ENCODE data around the gene UVRAG.

Gene UVRAG

GRCh38 chr11:75946531-75947530 is 131.8 kb downstream of the UVRAG start:
- DNase-seq (ENCODE audit: low spot score) = no peak
- in situ Hi-C loops (cut with MboI; ENCODE audit: low pct_unique_long_range_greater_than_20kb, low sequenced_read_pairs, unreplicated experiment) = no loop called here
- no peak for TF ChIP-seq CTCF (IDR thresholded peaks at IDR 0.05; ENCODE audit: extremely low read depth, insufficient read depth, missing control alignments)

DNA sequence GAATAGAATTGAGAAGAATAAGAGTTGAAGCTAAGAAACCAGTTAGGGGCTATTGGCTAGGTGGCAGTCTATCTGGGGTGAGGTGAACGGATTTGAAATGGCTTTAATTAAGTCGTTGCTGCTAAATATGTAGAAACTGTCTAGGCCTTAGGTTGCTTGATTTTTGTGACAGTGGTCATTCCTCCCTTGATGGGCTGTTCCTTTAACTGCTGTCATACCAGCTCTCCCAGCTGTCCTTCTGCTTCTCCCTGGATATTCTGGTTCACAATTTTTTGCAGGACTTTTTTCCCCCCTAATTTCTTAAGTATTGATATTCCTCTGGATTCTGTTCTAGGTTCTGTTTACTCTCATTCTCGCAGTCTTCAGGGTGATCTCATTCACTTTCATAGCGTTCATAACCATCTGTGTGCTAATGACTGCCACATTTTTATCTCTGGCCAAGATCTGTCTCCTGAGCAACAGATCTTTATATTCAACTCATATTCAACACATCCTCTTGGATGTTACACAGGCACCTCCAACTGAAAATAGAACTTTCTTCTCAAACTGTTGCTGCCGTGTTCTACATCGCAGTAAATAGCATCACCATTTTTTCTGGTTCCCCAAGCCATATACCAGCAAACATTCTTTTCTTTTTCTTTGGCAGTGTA is 134.1 kb downstream of the UVRAG start:
- TF ChIP-seq CTCF (IDR thresholded peaks at IDR 0.05; ENCODE audit: extremely low read depth, insufficient read depth, missing control alignments) = no peak
- in situ Hi-C loops (cut with MboI; ENCODE audit: low pct_unique_long_range_greater_than_20kb, low sequenced_read_pairs, unreplicated experiment) = no loop called here
- DNase-seq (ENCODE audit: low spot score) = no peak

DNA sequence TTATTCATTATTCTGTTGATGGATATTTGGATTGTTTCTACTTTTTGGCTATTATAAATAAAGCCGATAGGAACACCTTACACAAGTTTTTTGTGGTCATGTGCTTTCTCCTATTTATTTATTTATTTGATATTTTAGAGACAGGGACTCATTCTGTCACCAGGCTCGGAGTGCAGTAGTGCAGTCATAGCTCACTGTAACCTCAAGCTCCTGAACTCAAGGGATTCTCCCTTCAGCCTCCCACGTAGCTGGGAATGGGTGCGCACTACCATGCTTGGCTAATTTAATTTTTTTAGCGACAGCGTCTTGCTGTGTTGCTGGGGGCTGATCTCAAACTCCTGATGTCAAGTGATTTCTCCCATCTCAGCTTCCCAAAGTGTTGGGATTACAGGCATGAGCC is 135.1 kb downstream of the UVRAG start:
- no peak for DNase-seq (ENCODE audit: low spot score)
- no peak for TF ChIP-seq CTCF (IDR thresholded peaks at IDR 0.05; ENCODE audit: extremely low read depth, insufficient read depth, missing control alignments)
- in situ Hi-C loops (cut with MboI; ENCODE audit: low pct_unique_long_range_greater_than_20kb, low sequenced_read_pairs, unreplicated experiment) = no loop called here

DNA sequence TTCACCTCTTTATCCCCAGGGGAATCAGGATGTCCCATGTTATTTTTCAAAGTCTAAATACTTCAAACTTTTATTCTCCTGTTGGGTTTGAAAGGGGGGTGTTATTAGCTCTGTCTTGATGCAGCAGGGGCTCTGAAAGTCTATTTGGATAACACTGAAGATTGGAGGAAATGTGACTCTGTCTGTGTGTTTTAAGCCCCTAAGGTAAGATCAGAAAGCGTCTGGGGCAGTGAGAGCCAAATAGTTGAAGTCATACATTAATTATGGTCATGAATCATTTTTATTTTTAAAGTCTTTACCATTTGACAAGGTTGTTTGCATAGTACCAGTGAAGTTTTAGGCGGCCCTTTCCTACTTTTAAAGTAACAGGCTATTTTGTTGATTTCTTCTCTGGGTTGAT is 139.0 kb downstream of the UVRAG start:
- DNase-seq (ENCODE audit: low spot score) = no peak
- no peak for TF ChIP-seq CTCF (IDR thresholded peaks at IDR 0.05; ENCODE audit: extremely low read depth, insufficient read depth, missing control alignments)
- in situ Hi-C loops (cut with MboI; ENCODE audit: low pct_unique_long_range_greater_than_20kb, low sequenced_read_pairs, unreplicated experiment) = no loop called here

DNA sequence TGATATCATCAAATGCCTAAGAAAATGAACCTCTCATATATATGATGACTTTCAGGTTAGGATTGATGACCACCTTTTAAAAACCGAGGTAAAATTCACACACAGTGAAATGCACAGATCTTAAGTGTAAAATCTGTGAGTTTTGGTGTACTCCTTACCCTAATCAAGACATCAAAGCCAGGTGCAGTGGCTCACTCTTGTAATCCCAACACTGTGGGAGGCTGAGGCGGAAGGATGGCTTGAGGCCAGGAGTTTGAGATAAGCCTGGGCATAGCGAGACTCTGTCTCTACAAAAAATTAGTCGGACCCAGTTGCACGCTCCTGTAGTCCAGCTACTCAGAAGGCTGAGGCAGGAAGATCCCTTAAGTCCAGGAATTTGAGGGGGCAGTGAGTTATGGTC is 140.4 kb downstream of the UVRAG start:
- in situ Hi-C loops (cut with MboI; ENCODE audit: low pct_unique_long_range_greater_than_20kb, low sequenced_read_pairs, unreplicated experiment) = no loop called here
- DNase-seq (ENCODE audit: low spot score) = no peak
- TF ChIP-seq CTCF (IDR thresholded peaks at IDR 0.05; ENCODE audit: extremely low read depth, insufficient read depth, missing control alignments) = no peak

GRCh38 chr11:75959540-75959939 is 144.5 kb downstream of the UVRAG start:
- DNase-seq (ENCODE audit: low spot score) = no peak
- in situ Hi-C loops (cut with MboI; ENCODE audit: low pct_unique_long_range_greater_than_20kb, low sequenced_read_pairs, unreplicated experiment) = no loop called here
- no peak for TF ChIP-seq CTCF (IDR thresholded peaks at IDR 0.05; ENCODE audit: extremely low read depth, insufficient read depth, missing control alignments)
